OCI-LY3 (cell line): ENCODE measurements around the gene TGFB1.
"Not testable (repeated sequence)": the region's sequence is repeated elsewhere in the genome, so short reads cannot be mapped to it uniquely, and the experiment has no call there.

Source experiments
- EZH2phosphoT487 ChIP-seq: fragments of 200-600 bp; shearing (Covaris generic); IDR thresholded peaks from 2 replicates; pipeline ENCODE4 v1.6.1; 2018; ENCODE audit warnings: antibody characterized with exemption, mixed run types, low read depth
- TF ChIP-seq, protein P1 (sequence below): fragments of 200-600, 300-600 bp; sonication (generic); IDR thresholded peaks from 2 replicates; pipeline ENCODE4 v1.5.1; 2014; ENCODE audit warnings: antibody characterized with exemption, low read length, low read depth

DNA sequence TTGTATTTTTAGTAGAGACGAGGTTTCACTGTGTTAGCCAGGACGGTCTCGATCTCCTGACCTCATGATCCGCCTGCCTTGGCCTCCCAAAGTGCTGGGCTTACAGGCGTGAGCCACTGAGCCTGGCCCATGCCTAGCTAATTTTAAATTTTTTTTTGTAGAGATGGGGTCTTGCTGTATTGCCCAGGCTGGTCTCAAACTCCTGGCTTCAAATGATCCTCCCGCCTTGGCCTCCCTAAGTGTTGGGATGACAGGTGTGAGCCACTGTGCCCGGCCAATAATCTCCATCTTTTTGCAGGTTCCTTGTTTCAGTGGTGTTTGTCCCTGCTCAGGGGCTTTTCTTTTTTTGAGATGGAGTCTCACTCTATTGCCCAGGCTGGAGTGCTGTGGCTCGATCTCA, 27.8 kb upstream of the TGFB1 start:
- TF ChIP-seq, protein P1, sequence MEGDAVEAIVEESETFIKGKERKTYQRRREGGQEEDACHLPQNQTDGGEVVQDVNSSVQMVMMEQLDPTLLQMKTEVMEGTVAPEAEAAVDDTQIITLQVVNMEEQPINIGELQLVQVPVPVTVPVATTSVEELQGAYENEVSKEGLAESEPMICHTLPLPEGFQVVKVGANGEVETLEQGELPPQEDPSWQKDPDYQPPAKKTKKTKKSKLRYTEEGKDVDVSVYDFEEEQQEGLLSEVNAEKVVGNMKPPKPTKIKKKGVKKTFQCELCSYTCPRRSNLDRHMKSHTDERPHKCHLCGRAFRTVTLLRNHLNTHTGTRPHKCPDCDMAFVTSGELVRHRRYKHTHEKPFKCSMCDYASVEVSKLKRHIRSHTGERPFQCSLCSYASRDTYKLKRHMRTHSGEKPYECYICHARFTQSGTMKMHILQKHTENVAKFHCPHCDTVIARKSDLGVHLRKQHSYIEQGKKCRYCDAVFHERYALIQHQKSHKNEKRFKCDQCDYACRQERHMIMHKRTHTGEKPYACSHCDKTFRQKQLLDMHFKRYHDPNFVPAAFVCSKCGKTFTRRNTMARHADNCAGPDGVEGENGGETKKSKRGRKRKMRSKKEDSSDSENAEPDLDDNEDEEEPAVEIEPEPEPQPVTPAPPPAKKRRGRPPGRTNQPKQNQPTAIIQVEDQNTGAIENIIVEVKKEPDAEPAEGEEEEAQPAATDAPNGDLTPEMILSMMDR, result not testable (repeated sequence)
- not testable (repeated sequence) for TF ChIP-seq EZH2phosphoT487
